Loucy (cell line): ENCODE measurements around the gene PDE5A.

ENCODE experiments used
- EZH2phosphoT487 ChIP-seq: fragments of 200-600 bp; IDR thresholded peaks from 2 replicates; pipeline ENCODE4 v1.6.1; 2018; ENCODE audit warnings: antibody characterized with exemption, mild to moderate bottlenecking, moderate library complexity, borderline replicate concordance
- TF ChIP-seq, protein P1 (sequence below): fragments of 200-600 bp; sonication (generic); conservative IDR thresholded peaks from 2 replicates; pipeline ENCODE4 v1.5.1; 2014; ENCODE audit warnings: mild to moderate bottlenecking, antibody characterized with exemption, low read length

DNA sequence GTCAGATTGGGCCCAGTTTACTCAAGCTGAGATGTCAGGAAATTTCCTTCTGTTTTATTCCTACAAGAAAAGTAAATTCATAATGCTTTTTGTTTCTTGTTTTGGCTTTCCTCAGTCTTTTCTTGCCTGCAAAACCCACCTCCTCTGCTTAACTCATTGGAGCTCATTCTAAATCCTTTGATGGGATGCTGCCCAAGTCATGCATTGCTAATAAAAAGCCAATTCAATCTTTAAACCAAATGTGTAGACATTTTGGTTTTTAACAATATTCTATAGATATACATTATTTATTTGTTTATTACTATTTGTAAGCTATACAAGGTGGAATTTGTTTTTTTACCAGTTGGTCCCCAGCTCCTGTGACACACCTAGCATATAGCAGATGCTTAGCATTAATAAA is 13.2 kb upstream of the PDE5A start:
- TF ChIP-seq, protein P1, sequence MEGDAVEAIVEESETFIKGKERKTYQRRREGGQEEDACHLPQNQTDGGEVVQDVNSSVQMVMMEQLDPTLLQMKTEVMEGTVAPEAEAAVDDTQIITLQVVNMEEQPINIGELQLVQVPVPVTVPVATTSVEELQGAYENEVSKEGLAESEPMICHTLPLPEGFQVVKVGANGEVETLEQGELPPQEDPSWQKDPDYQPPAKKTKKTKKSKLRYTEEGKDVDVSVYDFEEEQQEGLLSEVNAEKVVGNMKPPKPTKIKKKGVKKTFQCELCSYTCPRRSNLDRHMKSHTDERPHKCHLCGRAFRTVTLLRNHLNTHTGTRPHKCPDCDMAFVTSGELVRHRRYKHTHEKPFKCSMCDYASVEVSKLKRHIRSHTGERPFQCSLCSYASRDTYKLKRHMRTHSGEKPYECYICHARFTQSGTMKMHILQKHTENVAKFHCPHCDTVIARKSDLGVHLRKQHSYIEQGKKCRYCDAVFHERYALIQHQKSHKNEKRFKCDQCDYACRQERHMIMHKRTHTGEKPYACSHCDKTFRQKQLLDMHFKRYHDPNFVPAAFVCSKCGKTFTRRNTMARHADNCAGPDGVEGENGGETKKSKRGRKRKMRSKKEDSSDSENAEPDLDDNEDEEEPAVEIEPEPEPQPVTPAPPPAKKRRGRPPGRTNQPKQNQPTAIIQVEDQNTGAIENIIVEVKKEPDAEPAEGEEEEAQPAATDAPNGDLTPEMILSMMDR: no peak
- no peak for TF ChIP-seq EZH2phosphoT487
